HG02623 (cell line): Measurements from ENCODE around the gene DCP1A.
A peak's percentile ranks its signal among the peaks of the same experiment; 100 is the strongest.
"Not testable (repeated sequence)": the region's sequence is repeated elsewhere in the genome, so short reads cannot be mapped to it uniquely, and the experiment has no call there.

ENCODE experiments used
- ATAC-seq: cut with Tn5 transposase; IDR thresholded peaks from one replicate; pipeline ENCODE4 v1.9.1; 2021; ENCODE audit warnings: moderate library complexity; ENCODE audit not compliant: unreplicated experiment

DCP1A gene

DNA sequence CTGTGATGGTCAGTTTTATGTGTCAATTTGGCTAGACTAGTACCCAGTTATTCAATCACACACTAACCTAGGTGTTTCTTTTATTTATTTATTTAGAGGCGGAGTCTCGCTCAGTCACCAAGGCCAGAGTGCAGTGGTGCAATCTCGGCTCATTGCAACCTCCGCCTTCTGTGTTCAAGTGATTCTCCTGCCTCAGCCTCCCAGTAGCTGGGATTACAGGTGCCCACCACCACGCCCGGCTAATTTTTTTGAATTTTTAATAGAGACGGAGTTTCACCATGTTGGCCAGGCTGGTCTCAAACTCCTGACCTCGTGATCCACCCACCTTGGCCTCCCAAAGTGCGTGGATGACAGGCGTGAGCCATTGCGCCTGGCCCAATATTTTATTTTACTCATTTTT lies 78.2 kb downstream of the DCP1A start:
- not testable (repeated sequence) for ATAC-seq

DNA sequence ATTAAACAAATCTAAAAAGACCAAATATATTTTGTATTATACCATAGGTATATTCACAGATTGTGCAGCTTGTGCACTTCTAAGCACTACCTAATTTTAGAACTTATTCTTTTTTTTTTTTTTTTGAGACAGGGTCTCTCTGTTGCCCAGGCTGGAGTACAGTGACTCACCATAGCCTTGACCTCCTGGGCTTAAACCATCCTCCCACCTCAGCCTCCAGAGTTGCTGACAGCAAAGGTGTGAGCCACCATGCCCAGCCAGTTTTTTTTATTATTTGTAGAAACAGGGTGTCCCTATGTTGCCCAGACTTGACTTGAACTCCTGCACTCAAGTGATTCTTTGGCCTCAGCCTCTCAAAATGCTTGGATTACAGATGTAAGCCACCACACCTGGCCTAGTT lies 79.6 kb downstream of the DCP1A start:
- no peak for ATAC-seq

DNA sequence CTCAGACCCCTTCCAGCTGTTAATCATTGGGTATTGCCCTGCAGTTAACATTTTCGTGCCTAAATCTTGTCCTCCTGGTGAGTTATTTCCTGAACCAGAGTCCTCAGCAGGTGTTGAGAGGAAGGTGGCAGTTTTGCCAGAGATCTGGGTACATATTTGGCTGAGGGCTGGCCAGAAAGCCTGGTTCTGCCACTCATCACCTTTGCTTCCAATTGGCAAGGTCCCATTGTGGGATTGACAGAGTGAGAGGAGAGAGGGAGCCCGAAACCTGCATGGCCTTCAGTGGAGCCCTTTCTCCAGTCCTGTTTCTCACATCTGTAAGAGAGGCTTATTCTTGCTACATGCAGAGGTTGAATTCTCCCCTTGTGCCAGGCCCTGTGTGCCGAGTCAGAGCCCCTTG lies 82.6 kb downstream of the DCP1A start:
- ATAC-seq, result no peak

DNA sequence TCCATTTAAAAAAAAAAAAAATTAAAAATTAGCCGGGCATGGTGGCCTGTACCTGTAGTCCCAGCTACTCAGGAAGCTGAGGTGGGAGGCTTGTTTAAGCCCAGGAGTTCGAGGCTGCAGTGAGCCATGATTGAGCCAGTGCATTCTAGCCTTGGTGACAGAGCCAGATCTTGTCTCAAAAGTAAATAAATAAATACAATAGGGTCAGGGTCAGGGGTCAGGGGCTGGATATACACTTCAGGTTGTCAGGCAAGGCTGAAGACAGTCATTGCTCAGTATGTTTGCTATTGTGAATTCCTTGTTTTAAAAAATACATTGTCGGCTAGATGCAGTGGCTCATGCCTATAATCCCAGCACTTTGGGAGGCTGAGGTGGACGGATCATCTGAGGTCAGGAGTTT lies 83.4 kb downstream of the DCP1A start:
- ATAC-seq, result no peak

DNA sequence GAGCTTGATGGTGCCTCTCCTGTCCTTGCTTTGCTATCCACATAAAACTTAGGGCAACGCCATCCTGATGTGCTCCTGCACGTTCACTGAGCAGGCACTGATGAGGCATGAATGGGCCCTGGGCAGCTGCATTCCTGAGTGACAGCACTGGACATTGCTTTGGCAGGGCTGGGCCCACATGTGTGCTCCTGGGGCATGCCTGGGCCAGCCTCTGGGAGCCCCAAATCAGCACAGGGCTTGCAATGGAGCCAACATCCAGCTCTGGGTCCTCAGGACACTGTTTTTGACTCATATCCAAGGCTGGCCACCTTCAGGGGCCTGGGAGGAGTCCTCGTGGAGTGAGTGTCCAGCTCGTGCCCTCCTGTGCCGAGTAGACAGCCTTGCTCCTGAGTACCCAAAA lies 85.6 kb downstream of the DCP1A start:
- ATAC-seq, result no peak

DNA sequence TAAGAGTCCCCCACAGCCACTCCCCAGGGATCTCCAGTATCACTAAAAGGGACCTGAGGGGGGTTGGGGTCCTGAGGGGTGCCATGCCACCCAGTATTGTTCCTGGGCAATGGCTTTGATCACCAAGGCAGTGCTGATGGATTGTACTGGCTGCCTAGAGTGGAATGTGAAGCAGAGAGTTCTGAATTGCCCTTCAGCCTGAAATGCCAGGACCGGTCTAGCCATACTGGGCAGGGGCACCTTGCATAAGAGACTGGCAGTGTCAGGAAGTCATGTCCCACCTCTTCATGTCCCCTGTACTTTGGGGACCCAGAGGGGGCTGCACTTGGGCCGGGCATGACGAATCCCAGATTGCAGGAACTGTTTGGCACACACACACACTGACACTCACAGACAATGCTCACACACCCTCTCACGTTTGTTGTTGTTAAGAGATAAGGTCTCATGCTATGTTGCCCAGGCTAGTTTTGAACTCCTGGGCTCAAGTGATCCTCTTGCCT lies 87.0 kb downstream of the DCP1A start:
- no peak for ATAC-seq

DNA sequence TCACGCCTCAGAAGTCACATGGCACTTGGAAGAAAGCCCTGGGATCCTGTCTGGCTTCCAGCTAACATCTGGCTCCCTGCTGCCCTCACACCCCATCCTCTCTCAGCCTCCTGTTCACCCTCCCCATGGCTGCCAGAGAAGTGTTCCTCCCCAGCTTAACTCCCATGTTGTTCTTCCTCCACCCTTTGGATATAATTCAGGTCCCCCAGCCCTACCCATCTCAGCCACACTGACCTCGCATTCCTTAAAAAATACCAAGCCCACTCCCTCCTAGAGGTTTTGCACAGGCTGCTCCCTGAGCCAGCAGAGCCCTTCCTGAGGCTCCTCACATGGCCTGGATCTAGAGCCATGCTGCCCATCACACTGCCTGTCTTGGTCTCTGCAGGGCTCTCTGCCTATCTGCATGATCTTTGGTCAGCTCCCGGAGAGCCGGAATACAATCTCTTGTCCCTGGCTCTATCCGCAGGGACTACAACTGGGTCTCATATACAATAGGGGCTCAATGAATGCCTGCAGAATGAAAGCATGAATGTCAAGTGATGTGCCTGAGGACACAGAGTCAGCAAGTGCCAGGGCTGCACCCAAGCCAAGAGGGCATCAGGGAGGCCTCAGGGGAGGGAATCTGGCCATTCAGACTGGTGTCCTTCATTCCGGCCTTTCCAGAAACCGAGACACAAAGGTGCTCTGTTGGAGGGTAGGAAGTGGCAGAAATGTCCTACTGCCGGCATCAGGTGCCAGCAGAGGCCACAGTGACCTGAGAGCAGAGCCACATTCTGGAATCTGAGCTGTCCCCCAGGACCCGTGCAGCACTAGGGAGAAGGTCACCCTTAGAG lies 87.7 kb downstream of the DCP1A start:
- ATAC-seq, result no peak

DNA sequence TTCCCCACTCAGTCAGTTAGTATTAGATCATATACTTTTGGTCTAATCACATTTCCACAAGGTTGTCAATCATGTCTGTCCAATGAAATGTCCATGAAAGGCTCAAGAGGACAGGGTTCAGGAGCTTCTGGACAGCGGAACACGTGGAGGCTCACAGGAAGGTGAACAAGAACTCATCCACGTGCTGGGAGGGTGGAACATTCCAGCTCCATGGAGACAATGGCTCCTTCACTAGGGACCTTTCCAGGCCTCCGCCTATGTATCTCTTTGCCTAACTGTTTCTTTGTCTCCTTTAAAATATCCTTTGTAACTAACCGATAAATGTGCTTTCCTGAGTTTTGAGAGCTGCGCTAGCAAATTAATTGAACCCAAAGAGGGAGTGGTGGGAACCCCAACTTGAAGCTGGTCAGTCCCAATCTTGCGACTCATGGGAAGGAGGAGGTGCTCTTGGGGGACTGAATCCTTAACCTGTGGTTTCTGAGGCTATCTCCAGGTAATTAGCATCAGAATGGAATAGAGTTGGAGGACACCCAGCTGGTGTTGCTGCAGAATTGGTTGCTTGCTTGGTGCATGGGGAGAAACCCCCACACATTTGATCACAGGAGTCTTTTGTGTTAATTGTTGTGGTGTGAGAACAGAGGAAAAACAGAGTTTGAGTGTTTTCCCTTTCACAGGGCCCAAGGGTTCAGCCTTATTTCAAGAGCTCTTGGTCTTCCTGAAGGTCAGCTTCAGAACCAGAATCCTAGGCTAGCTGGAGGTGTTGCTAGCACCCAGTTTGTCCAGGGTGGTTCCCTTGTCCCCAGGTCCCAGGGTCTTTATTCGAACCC lies 88.5 kb downstream of the DCP1A start:
- no peak for ATAC-seq

DNA sequence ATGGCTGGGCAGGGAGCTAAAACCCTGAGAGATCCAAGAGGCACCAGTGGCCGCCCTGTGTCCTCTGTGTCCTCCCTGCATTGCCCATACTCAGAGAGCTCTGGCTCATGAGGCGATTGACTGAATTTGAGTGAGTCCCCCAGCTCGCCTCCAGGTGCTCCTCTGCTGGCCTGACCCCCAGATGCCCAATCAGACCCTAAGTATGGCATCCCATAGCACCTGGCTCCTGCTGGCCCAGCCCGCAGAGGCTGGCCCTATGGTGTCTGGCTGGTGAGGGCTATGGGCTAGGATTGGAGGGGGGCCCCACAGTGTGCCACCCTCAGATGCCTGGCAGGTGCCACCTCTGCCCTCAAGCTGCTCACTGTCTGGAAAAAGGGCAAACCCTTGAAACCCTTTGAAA lies 89.9 kb downstream of the DCP1A start:
- ATAC-seq, result no peak

DNA sequence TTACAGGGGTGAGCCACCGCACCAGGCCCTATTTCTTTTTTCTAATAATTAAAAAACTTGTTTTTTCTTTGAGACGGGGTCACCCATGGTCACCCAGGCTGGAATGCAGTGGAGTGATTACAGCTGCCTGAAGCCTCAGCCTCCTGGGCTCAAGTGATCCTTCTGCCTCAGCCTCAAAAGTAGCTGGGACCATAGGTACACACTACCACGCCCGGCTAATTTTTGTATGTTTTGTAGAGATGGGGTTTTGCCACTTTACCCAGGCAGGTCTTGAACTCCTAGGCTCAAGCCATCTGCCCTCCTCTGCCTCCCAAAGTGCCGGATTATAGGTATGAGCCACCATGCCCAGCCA lies 90.7 kb downstream of the DCP1A start:
- no peak for ATAC-seq

DNA sequence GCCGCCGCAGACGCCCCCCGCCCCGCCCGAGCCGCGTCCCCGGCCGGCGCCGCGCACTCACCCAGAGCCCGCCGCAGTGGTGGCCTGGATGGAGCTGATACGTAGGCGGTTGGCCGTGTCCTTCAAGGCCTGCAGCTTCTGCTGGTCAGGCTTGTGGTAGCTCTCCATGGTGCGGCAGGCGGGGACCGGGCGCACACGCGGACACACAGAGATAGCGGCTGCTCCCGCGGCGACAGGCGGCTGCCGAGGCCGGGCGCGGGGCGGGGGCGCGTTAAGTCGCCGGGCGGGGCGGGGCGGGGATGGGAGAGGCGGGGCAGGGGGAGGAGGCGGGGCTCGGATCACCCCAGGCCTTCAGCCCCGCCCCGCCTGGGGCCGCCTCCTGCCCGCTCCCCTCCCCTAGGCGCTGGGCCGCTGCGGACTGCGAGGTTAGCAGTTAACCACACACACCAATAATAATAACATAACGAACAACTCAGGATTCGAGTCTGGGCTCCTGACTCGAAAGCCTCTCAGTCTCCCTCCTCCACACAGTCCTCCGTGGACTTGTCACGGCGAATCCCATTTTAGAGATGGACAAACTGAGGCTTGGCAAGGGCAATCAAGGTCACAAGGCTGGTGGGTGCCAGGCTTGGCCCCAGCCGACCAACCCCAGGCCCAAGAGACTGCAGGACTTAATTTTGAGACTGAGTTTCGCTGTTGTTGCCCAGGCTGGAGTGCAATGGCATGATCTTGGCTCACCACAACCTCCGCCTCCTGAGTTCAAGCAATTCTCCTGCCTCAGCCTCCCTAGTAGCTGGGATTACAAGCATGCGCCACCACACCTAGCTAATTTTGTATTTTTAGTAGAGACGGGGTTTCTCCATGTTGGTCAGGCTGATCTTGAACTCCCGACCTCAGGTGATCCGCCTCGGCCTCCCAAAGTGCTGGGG lies 91.3 kb downstream of the DCP1A start, which contains the start of gene TKT:
Gene TKT, minus strand, starts transcription at position 248 of the 929 bp plus-strand sequence. Its CDS starts 80 bp downstream, at position 168.
- peak; percentile 56 for ATAC-seq

DNA sequence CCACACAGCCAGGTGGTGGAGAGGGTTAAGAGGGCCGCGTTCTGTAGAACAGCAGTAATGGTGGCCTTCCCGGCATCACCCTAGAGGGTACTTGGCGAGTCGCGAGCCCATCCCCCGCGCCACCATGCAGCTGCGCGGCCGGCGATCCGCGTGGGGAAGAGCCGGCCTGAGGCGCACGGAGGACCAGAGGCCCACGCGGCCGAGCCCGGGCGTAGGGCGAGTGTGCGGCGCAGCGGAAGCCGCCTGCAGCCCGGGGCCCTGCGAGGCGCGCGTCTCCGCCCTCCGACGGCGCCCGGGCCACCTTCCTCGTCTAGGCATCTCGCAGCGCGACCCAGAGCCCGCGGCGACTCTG lies 91.9 kb downstream of the DCP1A start:
- ATAC-seq, result peak; percentile 30

DNA sequence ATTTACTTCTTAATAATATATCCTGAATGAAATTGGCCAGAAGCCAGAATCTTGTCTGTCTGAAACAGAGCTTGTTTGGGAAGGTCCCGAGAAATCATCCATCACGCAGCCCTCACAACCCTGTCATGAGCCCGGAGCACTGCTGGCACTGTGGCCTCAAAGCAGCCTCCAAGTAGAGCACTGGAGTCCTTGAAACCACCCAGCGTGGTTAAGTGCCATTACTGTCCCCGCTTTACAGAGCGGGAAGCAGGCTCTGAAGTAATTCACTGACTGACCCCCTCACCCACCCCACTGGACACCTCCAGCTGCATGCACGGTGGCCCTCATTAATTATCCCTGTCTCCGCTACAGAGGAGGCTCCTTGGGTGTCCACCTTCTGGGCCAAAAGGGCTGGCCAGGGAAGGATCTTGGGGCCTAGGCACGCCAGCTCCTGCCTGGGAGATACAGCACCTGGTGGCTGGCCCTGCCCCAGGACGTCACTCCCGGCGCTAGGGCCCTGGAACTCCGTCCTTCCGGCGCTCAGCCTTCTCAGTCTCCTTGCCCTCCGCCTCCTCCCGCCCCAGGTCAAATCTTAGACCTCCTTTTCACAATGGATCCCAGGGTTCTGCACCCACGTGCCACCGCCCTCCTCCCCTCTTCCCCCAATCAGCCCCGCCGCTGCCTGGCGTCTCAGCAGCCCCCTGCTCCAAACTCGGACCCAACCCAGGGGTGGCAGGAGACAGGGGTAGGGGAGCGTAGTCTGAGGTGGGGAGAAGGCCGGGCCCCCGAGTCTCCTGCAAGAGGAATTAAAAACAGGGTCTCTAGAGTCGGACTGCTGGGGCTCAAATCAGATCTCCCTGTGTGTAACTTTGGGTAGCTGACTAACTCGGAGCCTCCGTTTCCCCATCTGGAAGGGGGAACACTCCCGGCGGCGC lies 92.6 kb downstream of the DCP1A start:
- peak; percentile 43 for ATAC-seq

DNA sequence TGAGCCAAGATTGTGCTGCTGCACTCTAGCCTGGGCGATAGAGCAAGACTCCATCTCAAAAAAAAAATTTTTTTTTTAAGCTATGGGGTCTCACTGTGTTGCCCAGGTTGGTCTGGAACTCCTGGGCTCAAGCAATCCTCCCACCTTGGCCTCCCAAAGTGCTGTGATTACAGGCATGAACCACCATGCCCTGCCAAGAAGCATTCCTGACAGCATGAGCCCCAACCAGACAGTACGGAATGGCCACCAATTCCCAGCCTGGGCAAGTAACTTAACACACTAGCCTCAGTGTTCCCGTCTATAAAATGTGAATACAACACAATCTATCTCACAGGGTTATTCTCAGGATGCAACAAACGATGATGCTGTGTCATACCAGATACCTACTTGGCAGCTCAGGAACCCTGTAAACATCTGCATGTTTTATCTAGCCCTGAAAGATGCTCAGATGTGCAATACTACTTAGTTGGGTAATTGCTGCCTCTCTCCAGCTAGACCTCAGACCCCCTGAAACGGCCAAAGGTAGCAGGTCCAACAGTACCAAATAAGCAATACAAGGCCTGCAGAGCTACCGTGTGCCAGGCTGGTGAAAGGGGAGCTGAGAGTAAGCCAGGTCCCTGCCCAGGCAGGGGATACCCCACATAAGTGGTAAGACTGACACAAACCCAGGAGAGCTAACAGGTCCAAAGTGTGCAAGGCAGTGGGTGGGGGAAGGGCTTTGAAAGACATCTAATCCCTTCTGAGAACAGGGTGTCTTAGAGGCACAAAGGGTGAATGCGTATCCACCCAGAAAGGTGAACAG lies 93.4 kb downstream of the DCP1A start:
- no peak for ATAC-seq

DNA sequence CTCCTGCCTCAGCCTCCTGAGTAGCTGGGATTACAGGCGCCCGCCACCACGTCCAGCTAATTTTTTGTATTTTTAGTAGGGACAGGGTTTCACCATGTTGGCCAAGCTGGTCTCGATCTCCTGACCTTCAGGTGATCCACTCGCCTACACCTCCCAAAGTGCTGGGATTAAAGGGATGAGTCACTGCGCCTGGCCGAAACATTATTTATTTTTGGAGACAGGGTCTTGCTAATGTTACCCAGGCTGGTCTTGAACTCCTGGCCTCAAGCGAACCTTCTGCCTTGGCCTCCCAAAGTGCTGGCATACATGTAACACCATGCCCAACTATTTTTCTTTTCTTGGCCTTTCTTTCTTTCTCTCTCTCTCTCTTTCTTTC lies 94.4 kb downstream of the DCP1A start:
- not testable (repeated sequence) for ATAC-seq

DNA sequence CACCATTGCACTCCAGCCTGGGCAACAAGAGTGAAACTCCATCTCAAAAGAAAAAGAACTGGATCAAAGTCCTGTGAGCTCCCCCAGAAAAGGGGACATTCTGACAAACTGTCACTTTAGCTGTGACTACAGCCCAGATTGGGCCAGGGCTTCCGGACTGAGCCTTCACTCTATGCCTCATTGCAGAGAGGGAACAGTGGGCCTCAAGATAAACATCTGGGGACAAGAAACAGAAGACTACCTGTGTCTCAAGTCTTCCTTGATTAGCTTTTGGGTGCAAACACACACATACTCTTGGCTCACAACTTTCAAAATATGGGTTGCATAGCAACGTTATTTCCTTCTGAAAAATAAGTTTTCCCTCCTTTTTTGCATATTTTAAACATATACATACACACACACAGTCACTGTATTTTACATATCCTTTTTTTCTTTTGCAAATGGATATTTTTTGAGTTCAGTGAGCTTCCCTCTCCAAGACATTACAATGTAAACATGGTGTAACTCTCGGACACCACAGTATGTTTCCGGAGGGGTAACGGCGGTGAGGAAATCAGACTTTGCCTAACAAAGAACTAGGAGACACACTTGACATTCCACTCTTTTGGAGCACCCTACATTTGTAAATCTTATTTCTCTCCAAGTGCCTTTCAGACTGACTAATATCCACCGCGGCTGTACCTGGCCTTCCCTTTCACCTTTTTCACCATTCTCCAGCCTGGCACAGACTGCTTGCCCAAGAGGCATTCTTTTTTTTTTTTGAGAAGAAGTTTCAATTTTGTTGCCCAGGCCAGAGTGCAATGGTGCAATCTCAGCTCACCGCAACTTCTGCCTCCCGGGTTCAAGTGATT lies 95.0 kb downstream of the DCP1A start:
- no peak for ATAC-seq

DNA sequence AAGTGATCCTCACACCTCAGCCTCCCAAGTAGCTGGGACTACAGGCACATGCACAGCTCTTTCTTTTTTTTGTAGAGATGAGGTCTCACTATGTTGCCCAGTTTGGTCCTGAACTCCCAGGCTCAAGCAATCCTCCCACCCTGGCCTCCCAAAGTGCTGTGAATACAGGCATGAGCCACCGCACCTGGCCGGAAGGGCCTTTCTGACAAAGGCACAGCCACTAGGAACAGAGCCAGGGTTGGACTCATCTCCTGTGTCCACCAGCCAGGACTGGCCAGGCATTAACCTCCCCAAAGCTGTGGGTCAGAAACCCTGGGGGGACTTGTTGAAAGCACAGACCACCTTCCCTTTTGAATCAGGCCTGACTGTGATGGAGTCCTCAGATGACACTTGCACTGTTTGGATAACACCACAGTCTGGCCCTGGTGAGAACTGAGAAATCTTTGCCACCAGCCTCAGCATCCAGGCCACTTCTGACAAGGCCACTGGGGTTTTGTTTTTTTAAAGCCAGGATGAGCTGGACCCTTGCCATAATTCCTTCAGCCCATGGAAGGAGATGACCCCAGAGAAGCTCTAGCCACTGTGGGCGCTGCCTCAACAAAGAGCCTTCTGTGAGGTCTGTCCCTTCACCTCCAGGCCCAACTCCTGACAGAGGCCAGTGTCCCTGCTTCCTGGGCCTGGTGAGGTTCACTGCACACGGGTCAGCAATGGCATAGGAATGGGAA lies 96.3 kb downstream of the DCP1A start:
- no peak for ATAC-seq

DNA sequence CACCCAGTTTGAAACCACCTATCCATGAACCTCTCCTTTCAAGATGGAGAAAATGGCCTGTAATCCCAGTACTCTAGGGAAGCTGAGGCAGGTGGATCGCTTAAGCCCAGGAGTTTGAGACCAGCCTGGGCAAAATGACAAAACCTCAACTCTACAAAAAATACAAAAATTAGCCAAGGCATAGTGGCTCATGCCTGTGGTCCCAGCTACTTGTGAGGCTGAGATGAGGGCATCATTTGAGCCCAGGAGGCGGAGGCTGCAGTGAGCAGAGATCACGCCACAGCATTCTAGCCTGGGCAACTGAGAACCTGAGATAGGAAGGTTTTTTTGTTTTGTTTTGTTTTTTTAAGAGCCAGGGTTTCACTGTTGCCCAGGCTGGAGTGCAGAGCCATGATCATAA lies 96.9 kb downstream of the DCP1A start:
- ATAC-seq, result no peak
